Activated B cell treated with CpG ODN at 0.5 μM for 24 hours (primary cell): ENCODE data around the gene KCNK3. TPM values are rescaled to one million over a fixed set of nuclear protein-coding genes. Genes with fewer than 3 reads are reported as not detected.

Experiments used
- ATAC-seq: fragments of 200-7000 bp; cut with Tn5 transposase; one replicate; pipeline ENCODE4 v1.10.0; 2021; ENCODE audit warnings: low read depth, mild to moderate bottlenecking, moderate library complexity
- CTCF ChIA-PET: fragments of 350-600 bp; sonication (Branson Sonifier 250); formaldehyde crosslinking; loops from one replicate; lab custom pipeline; 2021; ENCODE audit warnings: antibody characterized with exemption; lab: Charles Lee
- POLR2A ChIA-PET: fragments of 350-600 bp; sonication (Branson Sonifier 250); formaldehyde crosslinking; loops from one replicate; lab custom pipeline; 2021; ENCODE audit warnings: antibody characterized with exemption; lab: Charles Lee
- DNase-seq: peaks from one replicate; pipeline ENCODE4 v3.0.0; 2022
- H3K27ac Mint-ChIP-seq: one replicate; pipeline ENCODE4 v1.8.0; 2020; ENCODE audit warnings: mixed read lengths
- H3K27me3 Mint-ChIP-seq: one replicate; pipeline ENCODE4 v1.8.0; 2021; ENCODE audit warnings: mixed read lengths
- H3K36me3 Mint-ChIP-seq: one replicate; pipeline ENCODE4 v1.8.0; 2021; ENCODE audit warnings: low read depth, mixed read lengths
- H3K4me1 Mint-ChIP-seq: one replicate; pipeline ENCODE4 v1.8.0; 2021; ENCODE audit warnings: mixed read lengths
- H3K4me3 Mint-ChIP-seq: one replicate; pipeline ENCODE4 v1.8.0; 2020; ENCODE audit warnings: mild to moderate bottlenecking, mixed read lengths
- H3K9me3 Mint-ChIP-seq: one replicate; pipeline ENCODE4 v1.8.0; 2020; ENCODE audit warnings: mixed read lengths
- intact Hi-C: fragments of 100-400 bp; cut with micrococcal nuclease; formaldehyde crosslinking; loops from one replicate; pipeline ENCODE4 v1.15.1; 2024
- total RNA-seq: library from RNA; stranded (reverse); gene quantifications from 2 replicates; pipeline ENCODE4 v1.2.3, GENCODE V29; 2022
- TF ChIP-seq, protein P1 (sequence below): fragments of 200-600 bp; IDR thresholded peaks from one replicate; pipeline ENCODE4 v1.8.0; 2022; ENCODE audit warnings: antibody characterized with exemption, mild to moderate bottlenecking

KCNK3 gene
- total RNA-seq, 1 donor from 2014 or later: not detected

DNA sequence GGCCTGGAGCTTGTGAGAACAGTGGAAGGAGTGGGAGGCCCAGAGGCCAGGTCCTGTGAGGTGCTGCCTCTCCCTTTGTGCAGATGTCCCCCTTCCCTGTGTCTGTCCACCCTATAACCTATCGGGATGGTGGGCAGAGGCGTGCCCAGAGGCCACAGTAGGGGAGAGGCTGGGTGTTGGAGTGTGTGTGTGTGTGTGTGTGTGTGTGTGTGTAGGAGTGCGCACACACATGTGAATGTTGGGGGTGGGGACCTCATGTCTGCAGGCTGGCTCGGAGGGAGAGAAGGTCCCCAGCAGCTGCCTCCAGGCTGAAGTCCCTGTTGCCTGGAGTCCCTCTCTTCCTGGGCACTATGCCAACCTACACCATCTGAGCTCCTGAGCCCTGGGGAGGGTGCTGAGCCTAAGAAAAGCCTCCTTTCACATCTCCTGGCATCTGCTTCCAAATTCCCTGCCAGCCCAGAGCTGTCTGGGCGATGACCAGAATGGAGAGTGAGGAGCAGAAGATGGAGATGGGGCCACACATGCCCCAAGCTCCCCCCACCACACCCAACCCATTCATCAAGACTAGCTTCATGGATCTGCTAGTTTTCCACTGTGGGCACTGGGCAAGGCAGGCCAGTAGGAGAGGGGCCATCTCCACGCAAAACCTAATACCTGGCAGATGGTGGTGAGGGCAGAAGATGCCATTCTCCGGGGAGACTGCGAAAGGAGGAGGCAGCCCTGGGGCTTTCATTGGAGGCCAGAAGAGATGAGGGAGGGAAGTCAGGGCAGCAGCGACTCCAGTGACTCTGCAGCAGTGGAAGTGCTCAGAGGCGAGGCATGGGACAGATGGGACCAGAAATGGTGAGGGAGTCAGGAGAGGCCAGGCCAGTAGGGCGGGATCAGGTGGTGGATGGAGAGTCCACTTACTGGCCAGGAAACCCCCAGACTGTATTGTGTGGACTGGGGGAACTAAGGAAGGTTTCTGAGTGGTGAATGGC is 20.3 kb downstream of the KCNK3 start:
- TF ChIP-seq, protein P1, sequence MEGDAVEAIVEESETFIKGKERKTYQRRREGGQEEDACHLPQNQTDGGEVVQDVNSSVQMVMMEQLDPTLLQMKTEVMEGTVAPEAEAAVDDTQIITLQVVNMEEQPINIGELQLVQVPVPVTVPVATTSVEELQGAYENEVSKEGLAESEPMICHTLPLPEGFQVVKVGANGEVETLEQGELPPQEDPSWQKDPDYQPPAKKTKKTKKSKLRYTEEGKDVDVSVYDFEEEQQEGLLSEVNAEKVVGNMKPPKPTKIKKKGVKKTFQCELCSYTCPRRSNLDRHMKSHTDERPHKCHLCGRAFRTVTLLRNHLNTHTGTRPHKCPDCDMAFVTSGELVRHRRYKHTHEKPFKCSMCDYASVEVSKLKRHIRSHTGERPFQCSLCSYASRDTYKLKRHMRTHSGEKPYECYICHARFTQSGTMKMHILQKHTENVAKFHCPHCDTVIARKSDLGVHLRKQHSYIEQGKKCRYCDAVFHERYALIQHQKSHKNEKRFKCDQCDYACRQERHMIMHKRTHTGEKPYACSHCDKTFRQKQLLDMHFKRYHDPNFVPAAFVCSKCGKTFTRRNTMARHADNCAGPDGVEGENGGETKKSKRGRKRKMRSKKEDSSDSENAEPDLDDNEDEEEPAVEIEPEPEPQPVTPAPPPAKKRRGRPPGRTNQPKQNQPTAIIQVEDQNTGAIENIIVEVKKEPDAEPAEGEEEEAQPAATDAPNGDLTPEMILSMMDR: no peak
- no peaks in the 10 kb centered on the region for H3K9me3 Mint-ChIP-seq
- H3K4me3 Mint-ChIP-seq: no peak overlapping the region
- ChIA-PET POLR2A (no interaction called here), CTCF (no interaction called here)
- no peaks in the 10 kb centered on the region for H3K4me1 Mint-ChIP-seq
- intact Hi-C loops: no loop called here
- ATAC-seq: no peak
- DNase-seq: no peak
- no peaks in the 10 kb centered on the region for H3K36me3 Mint-ChIP-seq
- H3K27ac Mint-ChIP-seq: no peak overlapping the region
- H3K27me3 Mint-ChIP-seq: peaks cover 2% of the 10 kb centered on the region

DNA sequence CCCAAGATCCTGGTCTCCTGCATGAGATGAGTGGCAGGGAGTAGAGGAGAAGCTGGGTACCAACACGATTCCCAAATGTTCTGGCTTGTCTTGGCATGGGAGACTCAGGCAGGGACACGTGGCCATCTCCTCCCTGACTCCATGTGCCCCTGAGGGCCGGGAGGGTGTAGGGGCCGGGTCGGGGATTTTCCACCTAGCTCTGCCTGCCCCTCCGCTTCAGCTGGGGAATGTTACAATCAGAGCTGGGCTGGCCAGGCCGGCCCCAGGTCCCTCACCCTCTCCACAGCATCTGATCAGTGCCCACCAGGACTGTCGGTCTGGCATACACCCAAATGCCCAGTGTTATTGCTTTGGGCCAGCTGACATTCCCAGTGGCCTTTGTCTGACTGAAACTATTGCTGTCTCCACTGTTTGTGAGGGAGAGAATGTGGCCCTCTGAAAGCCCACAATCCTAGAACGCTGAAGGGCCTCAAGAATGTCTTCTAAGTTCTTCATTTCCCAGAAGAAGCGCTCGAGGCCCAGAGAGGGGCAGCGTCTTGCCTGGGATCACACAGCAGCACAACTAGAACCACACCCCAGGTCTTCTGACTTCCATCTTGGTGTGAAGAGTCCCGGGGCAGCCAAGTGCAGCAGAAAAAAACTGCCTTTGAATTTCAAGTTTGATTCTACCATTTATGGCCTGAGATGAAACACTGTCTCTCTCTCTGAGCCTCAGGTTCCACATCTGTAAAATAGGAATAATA is 23.2 kb downstream of the KCNK3 start:
- TF ChIP-seq, protein P1: no peak
- CTCF ChIA-PET: no interaction called here

DNA sequence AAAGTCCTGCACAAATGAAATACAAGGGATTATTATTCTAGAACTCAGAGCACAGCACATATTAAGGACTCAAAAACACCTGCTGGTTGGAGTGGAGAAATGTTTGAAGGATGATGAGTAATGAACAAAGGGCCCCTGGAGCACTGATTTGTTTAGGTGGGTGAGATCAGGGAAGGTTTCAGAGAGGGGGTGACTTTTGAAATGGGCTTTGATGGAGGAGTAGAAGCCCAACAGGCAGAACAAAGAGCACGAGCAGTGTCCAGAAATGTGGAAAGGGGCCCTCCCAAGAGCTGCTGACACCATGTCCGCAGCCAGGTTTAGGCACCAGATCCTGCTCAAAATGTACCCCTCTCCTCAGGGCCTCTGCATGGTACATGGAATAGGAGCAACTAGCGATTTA is 23.8 kb downstream of the KCNK3 start:
- H3K27me3 Mint-ChIP-seq: no peaks in the 10 kb centered on the region
- CTCF ChIA-PET: no interaction called here
- no peak overlapping the region for H3K4me3 Mint-ChIP-seq
- POLR2A ChIA-PET: no interaction called here
- no peak for DNase-seq
- ATAC-seq: no peak
- H3K27ac Mint-ChIP-seq: no peak overlapping the region
- no peaks in the 10 kb centered on the region for H3K9me3 Mint-ChIP-seq
- TF ChIP-seq, protein P1: no peak
- intact Hi-C loops: no loop called here
- no peaks in the 10 kb centered on the region for H3K4me1 Mint-ChIP-seq
- H3K36me3 Mint-ChIP-seq: no peaks in the 10 kb centered on the region

More for the DNA sequence above, 23.2 kb downstream of the KCNK3 start:
- no peak for DNase-seq
- H3K9me3 Mint-ChIP-seq: no peaks in the 10 kb centered on the region
- POLR2A ChIA-PET: no interaction called here
- H3K27ac Mint-ChIP-seq: no peak overlapping the region
- no peak overlapping the region for H3K4me3 Mint-ChIP-seq
- ATAC-seq: no peak
- H3K4me1 Mint-ChIP-seq: no peaks in the 10 kb centered on the region
- H3K27me3 Mint-ChIP-seq: no peaks in the 10 kb centered on the region
- H3K36me3 Mint-ChIP-seq: no peaks in the 10 kb centered on the region
- intact Hi-C loops: no loop called here

DNA sequence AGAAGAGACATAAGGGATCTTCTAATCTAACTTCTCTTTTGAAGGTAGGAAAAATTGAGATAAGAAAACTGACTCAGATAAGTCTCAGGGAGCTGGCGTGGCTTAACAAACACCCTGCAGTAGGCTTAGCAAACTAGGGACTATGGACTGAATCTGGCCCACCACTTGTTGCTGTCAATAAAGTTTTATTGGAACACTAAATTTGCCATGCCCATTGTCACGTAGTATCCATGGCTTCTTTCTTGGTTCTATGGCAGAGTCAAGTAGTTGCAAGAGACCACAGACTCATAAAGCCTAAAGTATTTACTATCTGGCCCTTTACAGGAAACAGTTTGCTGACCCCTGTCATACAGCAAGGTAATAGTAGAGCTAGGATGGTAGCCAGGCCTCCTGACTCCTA is 24.2 kb downstream of the KCNK3 start:
- Mint-ChIP-seq H3K4me3 (no peak overlapping the region), H3K36me3 (no peaks in the 10 kb centered on the region), H3K27me3 (no peaks in the 10 kb centered on the region), H3K27ac (no peak overlapping the region), H3K4me1 (no peaks in the 10 kb centered on the region), H3K9me3 (no peaks in the 10 kb centered on the region)
- CTCF ChIA-PET: no interaction called here
- POLR2A ChIA-PET: no interaction called here
- TF ChIP-seq, protein P1: no peak
- ATAC-seq (no peak), DNase-seq (no peak)
- intact Hi-C loops: no loop called here

DNA sequence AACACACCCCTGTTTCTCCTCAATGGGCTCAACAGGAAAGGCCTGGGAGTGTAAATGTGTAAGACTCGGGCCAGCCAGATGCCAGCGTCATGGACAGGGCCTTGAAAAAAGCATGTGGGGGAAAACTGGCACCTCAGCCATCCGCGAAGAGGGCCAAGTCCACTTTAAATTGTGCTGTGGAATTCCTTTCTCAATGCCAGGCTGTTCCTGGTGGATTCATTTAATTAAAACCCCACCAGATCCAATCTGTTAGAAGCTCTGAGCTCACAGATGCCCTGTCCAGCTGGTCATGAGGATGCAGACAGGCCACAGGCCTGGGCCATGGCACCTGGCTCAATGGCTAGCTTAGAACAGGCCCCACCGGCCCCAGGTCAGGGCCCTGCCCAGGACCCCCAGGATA is 24.8 kb downstream of the KCNK3 start:
- H3K36me3 Mint-ChIP-seq: no peaks in the 10 kb centered on the region
- intact Hi-C loops: no loop called here
- no peak overlapping the region for H3K4me3 Mint-ChIP-seq
- H3K27ac Mint-ChIP-seq: no peak overlapping the region
- CTCF ChIA-PET: no interaction called here
- no peaks in the 10 kb centered on the region for H3K9me3 Mint-ChIP-seq
- no peaks in the 10 kb centered on the region for H3K27me3 Mint-ChIP-seq
- H3K4me1 Mint-ChIP-seq: no peaks in the 10 kb centered on the region
- DNase-seq (no peak), ATAC-seq (no peak)
- TF ChIP-seq, protein P1: no peak
- POLR2A ChIA-PET: no interaction called here
